GM12874 (cell line): ENCODE measurements around the gene SLC46A1.

Source experiments
- CTCF ChIP-seq: IDR thresholded peaks from 2 replicates; pipeline ENCODE4 v1.5.1; 2011; ENCODE audit warnings: low read depth, mild to moderate bottlenecking, control low read depth, low read length, moderate library complexity; ENCODE audit not compliant: insufficient read depth

The SLC46A1 gene

GRCh38 chr17:28357901-28358197, 48.2 kb downstream of the SLC46A1 start:
- TF ChIP-seq CTCF, result no peak

GRCh38 chr17:28357061-28357900, 48.7 kb downstream of the SLC46A1 start, which contains the start of gene POLDIP2:
TSS of gene POLDIP2 (minus strand) at chr17:28357527. CDS start at chr17:28357448, 79 bp downstream.
- no peak for TF ChIP-seq CTCF

GRCh38 chr17:28350271-28350670, 55.7 kb downstream of the SLC46A1 start:
- TF ChIP-seq CTCF, result no peak

GRCh38 chr17:28348979-28349378, 57.0 kb downstream of the SLC46A1 start:
- TF ChIP-seq CTCF, result no peak

- no peak for TF ChIP-seq CTCF
Observed at GRCh38 chr17:28347261-28347891, 58.6 kb downstream of the SLC46A1 start.

GRCh38 chr17:28346746-28347246, 59.2 kb downstream of the SLC46A1 start:
- no peak for TF ChIP-seq CTCF

GRCh38 chr17:28346199-28346580, 59.8 kb downstream of the SLC46A1 start:
- no peak for TF ChIP-seq CTCF
